Neural cell (in vitro differentiated cells): Measurements from ENCODE around the gene PTPRK.

ENCODE experiments used
- EP300 ChIP-seq: fragments of 450-650 bp; conservative IDR thresholded peaks from 2 replicates; pipeline ENCODE4 v1.6.1; 2014; ENCODE audit warnings: antibody characterized with exemption, mild to moderate bottlenecking, moderate library complexity; ENCODE audit not compliant: poor library complexity, severe bottlenecking
- EZH2 ChIP-seq: fragments of 200-600, 300-800 bp; shearing (Covaris generic), sonication (generic); IDR thresholded peaks from 2 replicates; pipeline ENCODE4 v1.6.1; 2014; ENCODE audit warnings: antibody characterized with exemption, low read length, borderline replicate concordance, mild to moderate bottlenecking; ENCODE audit not compliant: insufficient read depth, poor library complexity, severe bottlenecking
- MXI1 ChIP-seq: fragments of 450-650 bp; conservative IDR thresholded peaks from 2 replicates; pipeline ENCODE4 v1.6.1; 2014; ENCODE audit warnings: antibody characterized with exemption, mild to moderate bottlenecking; ENCODE audit not compliant: poor library complexity, severe bottlenecking
- POLR2AphosphoS5 ChIP-seq: IDR thresholded peaks from 2 replicates; pipeline ENCODE4 v1.6.1; 2012
- RAD21 ChIP-seq: fragments of 450-650 bp; conservative IDR thresholded peaks from 2 replicates; pipeline ENCODE4 v1.6.1; 2014; ENCODE audit warnings: antibody characterized with exemption, mild to moderate bottlenecking, moderate library complexity
- SMC3 ChIP-seq: fragments of 450-650 bp; conservative IDR thresholded peaks from 2 replicates; pipeline ENCODE4 v1.6.1; 2014; ENCODE audit warnings: antibody characterized with exemption, mild to moderate bottlenecking, moderate library complexity; ENCODE audit not compliant: poor library complexity
- TF ChIP-seq, protein P1 (sequence below): fragments of 450-650 bp; IDR thresholded peaks from 2 replicates; pipeline ENCODE4 v1.5.1; 2014; ENCODE audit warnings: antibody characterized with exemption, mild to moderate bottlenecking, moderate library complexity; ENCODE audit not compliant: poor library complexity, severe bottlenecking
- TF ChIP-seq, protein P2 (sequence below): IDR thresholded peaks from 2 replicates; pipeline ENCODE4 v1.6.1; 2012; ENCODE audit warnings: borderline replicate concordance

- no peak for TF ChIP-seq POLR2AphosphoS5
- TF ChIP-seq, protein P1, sequence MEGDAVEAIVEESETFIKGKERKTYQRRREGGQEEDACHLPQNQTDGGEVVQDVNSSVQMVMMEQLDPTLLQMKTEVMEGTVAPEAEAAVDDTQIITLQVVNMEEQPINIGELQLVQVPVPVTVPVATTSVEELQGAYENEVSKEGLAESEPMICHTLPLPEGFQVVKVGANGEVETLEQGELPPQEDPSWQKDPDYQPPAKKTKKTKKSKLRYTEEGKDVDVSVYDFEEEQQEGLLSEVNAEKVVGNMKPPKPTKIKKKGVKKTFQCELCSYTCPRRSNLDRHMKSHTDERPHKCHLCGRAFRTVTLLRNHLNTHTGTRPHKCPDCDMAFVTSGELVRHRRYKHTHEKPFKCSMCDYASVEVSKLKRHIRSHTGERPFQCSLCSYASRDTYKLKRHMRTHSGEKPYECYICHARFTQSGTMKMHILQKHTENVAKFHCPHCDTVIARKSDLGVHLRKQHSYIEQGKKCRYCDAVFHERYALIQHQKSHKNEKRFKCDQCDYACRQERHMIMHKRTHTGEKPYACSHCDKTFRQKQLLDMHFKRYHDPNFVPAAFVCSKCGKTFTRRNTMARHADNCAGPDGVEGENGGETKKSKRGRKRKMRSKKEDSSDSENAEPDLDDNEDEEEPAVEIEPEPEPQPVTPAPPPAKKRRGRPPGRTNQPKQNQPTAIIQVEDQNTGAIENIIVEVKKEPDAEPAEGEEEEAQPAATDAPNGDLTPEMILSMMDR = no peak
- no peak for TF ChIP-seq RAD21
- TF ChIP-seq EP300 = no peak
- no peak for TF ChIP-seq MXI1
- TF ChIP-seq, protein P2, sequence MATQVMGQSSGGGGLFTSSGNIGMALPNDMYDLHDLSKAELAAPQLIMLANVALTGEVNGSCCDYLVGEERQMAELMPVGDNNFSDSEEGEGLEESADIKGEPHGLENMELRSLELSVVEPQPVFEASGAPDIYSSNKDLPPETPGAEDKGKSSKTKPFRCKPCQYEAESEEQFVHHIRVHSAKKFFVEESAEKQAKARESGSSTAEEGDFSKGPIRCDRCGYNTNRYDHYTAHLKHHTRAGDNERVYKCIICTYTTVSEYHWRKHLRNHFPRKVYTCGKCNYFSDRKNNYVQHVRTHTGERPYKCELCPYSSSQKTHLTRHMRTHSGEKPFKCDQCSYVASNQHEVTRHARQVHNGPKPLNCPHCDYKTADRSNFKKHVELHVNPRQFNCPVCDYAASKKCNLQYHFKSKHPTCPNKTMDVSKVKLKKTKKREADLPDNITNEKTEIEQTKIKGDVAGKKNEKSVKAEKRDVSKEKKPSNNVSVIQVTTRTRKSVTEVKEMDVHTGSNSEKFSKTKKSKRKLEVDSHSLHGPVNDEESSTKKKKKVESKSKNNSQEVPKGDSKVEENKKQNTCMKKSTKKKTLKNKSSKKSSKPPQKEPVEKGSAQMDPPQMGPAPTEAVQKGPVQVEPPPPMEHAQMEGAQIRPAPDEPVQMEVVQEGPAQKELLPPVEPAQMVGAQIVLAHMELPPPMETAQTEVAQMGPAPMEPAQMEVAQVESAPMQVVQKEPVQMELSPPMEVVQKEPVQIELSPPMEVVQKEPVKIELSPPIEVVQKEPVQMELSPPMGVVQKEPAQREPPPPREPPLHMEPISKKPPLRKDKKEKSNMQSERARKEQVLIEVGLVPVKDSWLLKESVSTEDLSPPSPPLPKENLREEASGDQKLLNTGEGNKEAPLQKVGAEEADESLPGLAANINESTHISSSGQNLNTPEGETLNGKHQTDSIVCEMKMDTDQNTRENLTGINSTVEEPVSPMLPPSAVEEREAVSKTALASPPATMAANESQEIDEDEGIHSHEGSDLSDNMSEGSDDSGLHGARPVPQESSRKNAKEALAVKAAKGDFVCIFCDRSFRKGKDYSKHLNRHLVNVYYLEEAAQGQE = no peak
- no peak for TF ChIP-seq SMC3
- no peak for TF ChIP-seq EZH2
Measured at GRCh38 chr6:128464790-128465189, 55.6 kb downstream of the PTPRK start.
